GM19468 (cell line): ENCODE results near the gene DAO.
"Not testable (repeated sequence)": the region's sequence is repeated elsewhere in the genome, so short reads cannot be mapped to it uniquely, and the experiment has no call there.

Experiments
- ATAC-seq: cut with Tn5 transposase; IDR thresholded peaks from one replicate; pipeline ENCODE4 v1.9.1; 2021; ENCODE audit warnings: mild to moderate bottlenecking, moderate library complexity, moderate number of reproducible peaks; ENCODE audit not compliant: unreplicated experiment; ENCODE audit errors: extremely low read depth

Gene DAO

GRCh38 chr12:108866083-108866482 is 13.8 kb upstream of the DAO start:
- ATAC-seq: not testable (repeated sequence)

GRCh38 chr12:108868781-108869180 is 11.1 kb upstream of the DAO start:
- ATAC-seq: no peak

GRCh38 chr12:108875280-108875679 is 4.6 kb upstream of the DAO start:
- ATAC-seq: no peak

GRCh38 chr12:108875682-108876361 is 4.1 kb upstream of the DAO start:
- ATAC-seq: no peak

- no peak for ATAC-seq
Observed at GRCh38 chr12:108876550-108876949, 3.3 kb upstream of the DAO start.

- no peak for ATAC-seq
Observed at GRCh38 chr12:108881953-108882352, 2.1 kb downstream of the DAO start.

DNA sequence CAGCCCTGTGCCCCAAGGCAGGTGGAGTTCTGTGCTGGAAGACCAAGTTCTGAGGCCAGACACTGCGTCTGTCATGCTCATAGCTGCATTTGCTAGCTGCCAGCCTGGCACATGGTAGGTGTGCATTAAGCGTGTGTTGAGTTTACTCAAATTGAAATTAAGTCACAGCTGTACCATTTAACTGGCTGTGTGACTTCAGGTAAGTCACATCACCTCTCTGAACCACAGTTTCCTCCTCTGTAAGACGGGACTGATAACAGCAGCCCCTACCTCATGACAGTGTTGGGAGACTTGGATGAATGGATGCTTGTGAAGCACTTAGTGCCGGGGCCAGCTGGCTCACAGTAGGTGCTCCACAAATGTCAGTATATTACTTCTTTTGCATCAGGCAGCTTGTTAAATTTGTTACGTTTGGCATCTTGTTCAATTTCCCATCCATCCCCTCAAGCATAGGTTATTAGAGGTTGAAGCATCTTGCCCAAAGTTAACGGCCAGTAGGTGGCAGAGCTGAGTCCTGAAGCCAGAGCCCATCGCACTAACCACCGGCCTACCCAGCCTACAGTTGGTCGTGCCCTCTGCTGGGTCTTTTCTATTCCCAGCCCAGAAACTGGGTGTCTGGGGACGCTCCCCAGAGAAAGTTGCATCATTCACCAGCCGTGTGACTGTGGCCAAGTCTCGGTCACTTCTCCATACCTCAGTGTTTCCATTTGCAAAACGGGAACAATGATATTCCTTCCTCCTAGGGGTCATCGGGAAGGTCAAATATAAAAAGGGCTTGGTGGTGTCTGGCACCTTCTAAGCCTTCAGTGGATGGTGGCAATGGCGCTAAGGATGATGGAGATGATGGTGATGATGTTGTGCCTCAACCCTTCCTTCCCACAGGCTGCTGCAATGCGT is 4.5 kb downstream of the DAO start:
- no peak for ATAC-seq

GRCh38 chr12:108886873-108887629 is 7.2 kb downstream of the DAO start:
- no peak for ATAC-seq

GRCh38 chr12:108888031-108888430 is 8.1 kb downstream of the DAO start:
- no peak for ATAC-seq

DNA sequence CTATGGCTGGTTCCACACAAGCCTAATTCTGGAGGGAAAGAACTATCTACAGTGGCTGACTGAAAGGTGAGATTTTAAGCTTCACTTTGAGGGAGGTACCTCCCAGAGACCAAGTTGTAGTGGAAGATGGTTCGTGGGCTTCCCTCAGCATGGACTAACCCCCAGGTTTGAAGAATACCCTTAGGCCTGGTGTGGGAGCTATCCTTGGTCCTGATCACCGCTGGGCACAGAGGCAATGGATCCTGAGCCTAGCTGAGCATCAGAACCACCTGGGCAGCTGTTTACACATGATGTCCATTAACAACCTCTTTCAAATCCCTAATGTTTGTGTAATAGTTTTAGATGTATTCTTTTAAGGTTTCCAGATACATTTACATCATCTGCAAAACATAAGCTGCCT is 10.3 kb downstream of the DAO start:
- no peak for ATAC-seq

- no peak for ATAC-seq
Observed at GRCh38 chr12:108895220-108895802, 15.4 kb downstream of the DAO start.

GRCh38 chr12:108896336-108896735 is 16.4 kb downstream of the DAO start:
- no peak for ATAC-seq

DNA sequence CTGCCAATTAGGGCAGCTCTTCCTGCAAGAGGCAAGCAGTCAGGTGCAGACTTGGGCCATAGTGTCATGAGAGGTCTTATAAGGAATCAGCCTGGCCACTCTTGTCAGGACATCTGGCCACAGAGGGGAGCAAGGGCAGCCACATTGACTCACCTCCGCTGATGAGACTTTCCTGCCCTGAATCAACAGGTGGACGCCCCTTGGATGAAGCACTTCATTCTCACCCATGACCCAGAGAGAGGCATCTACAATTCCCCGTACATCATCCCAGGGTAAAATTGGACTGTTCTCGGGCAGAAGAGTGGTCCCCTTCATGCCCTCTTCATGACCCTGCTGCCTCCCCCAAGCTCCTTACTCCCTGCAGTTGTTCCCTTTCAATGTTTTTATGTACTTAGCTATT is 16.9 kb downstream of the DAO start:
- ATAC-seq: no peak

GRCh38 chr12:108899145-108899544 is 19.3 kb downstream of the DAO start:
- ATAC-seq: no peak

DNA sequence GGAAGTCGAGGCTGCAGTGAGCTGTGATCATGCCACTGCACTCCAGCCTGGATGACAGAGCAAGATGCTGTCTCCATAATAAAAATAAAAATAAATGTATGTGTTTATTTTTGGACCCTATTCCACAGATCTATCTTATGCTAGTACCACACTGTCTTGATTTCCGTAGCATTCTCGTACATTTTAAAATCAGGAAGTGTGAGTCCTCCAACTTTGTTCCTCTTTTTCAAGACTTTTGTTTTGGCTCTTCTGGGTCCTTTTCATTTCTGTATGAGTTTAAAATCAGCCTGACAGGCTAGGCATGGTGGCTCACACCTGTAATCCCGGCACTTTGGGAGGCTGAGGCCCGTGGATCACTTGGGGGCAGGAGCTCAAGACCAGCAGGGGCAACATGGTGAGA is 25.8 kb downstream of the DAO start:
- ATAC-seq: no peak

GRCh38 chr12:108906971-108907370 is 27.1 kb downstream of the DAO start:
- no peak for ATAC-seq

DNA sequence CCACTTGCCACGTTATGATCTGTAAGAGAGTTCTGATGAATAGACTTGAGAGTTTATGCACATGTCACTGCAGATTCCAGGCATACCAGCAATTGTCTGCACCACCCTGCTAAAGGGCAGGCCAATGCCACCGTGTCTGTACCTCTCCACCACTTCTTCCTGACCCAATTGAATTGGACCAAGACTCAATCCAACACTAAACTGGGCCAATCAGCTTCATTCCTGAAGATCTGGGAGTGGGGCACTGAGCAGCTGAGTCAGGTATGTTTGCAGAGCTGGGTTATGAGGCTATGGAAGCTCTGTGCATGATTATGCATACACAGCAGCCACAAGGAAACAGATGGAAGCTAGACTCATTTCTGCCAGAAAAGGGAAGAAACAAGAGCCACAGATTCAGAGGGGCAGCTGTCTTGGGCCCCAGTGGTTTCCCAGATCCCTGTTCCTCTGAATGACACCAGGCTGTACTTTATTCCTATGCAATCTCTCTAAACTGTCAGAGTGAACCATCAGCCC is 28.0 kb downstream of the DAO start:
- no peak for ATAC-seq

- no peak for ATAC-seq
Observed at GRCh38 chr12:108910336-108910735, 30.4 kb downstream of the DAO start.

DNA sequence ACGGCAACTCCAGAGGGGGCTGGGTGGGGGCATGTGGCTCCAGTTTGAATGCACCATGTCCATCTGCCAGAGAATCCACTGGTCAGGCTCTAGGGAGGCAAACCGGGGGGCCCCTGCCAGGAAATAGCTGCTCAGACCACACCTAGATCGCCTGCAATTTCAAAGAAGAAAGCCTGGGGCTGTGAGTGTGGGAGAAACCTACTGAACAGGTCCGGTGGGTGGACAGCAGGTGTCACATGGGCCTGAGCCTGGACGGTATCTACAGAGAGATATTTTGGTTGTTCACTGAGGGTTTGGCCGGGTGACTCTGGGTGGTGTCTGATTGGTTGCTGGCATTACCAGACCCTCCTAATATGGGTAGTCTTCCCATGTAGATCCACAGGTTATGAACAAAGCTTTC is 32.0 kb downstream of the DAO start:
- ATAC-seq: no peak

- no peak for ATAC-seq
Observed at GRCh38 chr12:108912361-108912760, 32.5 kb downstream of the DAO start.
